ENCODE measurements around the gene CAPN9.
"Not testable (repeated sequence)": the region's sequence is repeated elsewhere in the genome, so short reads cannot be mapped to it uniquely, and the experiment has no call there.

The CAPN9 gene

GRCh38 chr1:230760360-230760827 is 13.2 kb downstream of the CAPN9 start:
- TF ChIP-seq CTCF (IDR thresholded peaks at IDR 0.05; ENCODE audit: borderline replicate concordance, control extremely low read depth, extremely low read depth, insufficient read depth, missing control alignments) = no peak
- in situ Hi-C loops (cut with MboI; ENCODE audit: low sequenced_read_pairs, unreplicated experiment) = no loop called here
- DNase-seq (ENCODE audit: low spot score) = no peak

GRCh38 chr1:230761443-230762167 is 14.4 kb downstream of the CAPN9 start:
- DNase-seq (ENCODE audit: low spot score) = no peak
- in situ Hi-C loops (cut with MboI; ENCODE audit: low sequenced_read_pairs, unreplicated experiment) = no loop called here
- no peak for TF ChIP-seq CTCF (IDR thresholded peaks at IDR 0.05; ENCODE audit: borderline replicate concordance, control extremely low read depth, extremely low read depth, insufficient read depth, missing control alignments)

- no peak for TF ChIP-seq CTCF (IDR thresholded peaks at IDR 0.05; ENCODE audit: borderline replicate concordance, control extremely low read depth, extremely low read depth, insufficient read depth, missing control alignments)
- no peak for DNase-seq (ENCODE audit: low spot score)
- in situ Hi-C loops (cut with MboI; ENCODE audit: low sequenced_read_pairs, unreplicated experiment) = no loop called here
Measured at GRCh38 chr1:230763927-230764591, 16.9 kb downstream of the CAPN9 start.

- in situ Hi-C loops (cut with MboI; ENCODE audit: low sequenced_read_pairs, unreplicated experiment) = no loop called here
- no peak for TF ChIP-seq CTCF (IDR thresholded peaks at IDR 0.05; ENCODE audit: borderline replicate concordance, control extremely low read depth, extremely low read depth, insufficient read depth, missing control alignments)
- DNase-seq (ENCODE audit: low spot score) = no peak
Measured at GRCh38 chr1:230766318-230766717, 19.1 kb downstream of the CAPN9 start.

GRCh38 chr1:230767859-230768612 is 20.8 kb downstream of the CAPN9 start:
- in situ Hi-C loops (cut with MboI; ENCODE audit: low sequenced_read_pairs, unreplicated experiment); DNase-seq (ENCODE audit: low spot score): not testable (repeated sequence)

GRCh38 chr1:230768903-230769570 is 21.8 kb downstream of the CAPN9 start:
- DNase-seq (ENCODE audit: low spot score) = no peak
- TF ChIP-seq CTCF (IDR thresholded peaks at IDR 0.05; ENCODE audit: borderline replicate concordance, control extremely low read depth, extremely low read depth, insufficient read depth, missing control alignments) = no peak
- in situ Hi-C loops (cut with MboI; ENCODE audit: low sequenced_read_pairs, unreplicated experiment) = no loop called here

All from GM13976 (cell line).